ENCODE results near the gene VRTN.
"Not testable (repeated sequence)": the region's sequence is repeated elsewhere in the genome, so short reads cannot be mapped to it uniquely, and the experiment has no call there.

VRTN gene

DNA sequence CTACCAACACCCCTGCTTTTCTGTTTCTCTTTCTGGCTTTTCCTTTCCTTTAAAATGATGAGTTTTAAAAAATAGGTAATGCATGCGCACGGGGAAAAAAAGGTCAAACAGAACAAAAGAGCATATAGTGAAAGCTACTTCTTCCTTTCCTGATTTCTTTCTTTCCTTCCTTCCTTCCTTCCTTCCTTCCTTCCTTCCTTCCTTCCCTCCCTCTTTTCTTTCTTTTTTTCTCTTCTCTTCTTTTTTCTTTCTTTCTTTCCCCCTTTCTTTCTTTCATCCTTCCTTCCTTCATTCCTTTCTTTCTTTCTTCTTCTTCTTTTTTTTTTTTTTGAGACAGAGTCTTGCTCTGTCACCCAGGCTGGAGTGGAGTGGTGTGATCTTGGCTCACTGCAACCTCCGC, 42.2 kb downstream of the VRTN start:
- not testable (repeated sequence) for H3K27me3 ChIP-seq (ENCODE audit: insufficient read depth, poor library complexity, severe bottlenecking); H3K4me3 ChIP-seq (replicated peaks; ENCODE audit: insufficient read depth, low read length); H3K27ac ChIP-seq (replicated peaks); DNase-seq (ENCODE audit: low read depth in 1 of 2, low spot score in 1 of 2)

DNA sequence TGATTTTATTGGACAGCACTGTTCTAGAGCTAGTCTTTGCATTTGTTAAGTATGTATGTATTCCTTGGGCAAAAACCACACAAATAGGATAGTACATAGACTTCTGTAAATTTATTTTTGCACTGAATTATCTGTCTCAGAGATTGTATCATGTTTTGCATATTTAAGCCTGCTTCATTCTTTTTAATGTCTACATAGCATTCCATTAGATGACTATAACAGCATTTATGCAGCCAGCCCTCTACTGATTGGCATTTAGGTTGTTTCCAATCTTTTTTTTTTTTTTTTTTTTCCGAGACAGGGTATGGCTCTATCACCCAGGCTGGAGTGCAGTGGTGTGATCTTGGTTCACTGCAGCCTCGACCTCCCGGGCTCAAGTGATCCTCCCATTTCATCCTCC, 43.2 kb downstream of the VRTN start:
- DNase-seq (ENCODE audit: low read depth in 1 of 2, low spot score in 1 of 2) = no peak
- TF ChIP-seq, protein P1, sequence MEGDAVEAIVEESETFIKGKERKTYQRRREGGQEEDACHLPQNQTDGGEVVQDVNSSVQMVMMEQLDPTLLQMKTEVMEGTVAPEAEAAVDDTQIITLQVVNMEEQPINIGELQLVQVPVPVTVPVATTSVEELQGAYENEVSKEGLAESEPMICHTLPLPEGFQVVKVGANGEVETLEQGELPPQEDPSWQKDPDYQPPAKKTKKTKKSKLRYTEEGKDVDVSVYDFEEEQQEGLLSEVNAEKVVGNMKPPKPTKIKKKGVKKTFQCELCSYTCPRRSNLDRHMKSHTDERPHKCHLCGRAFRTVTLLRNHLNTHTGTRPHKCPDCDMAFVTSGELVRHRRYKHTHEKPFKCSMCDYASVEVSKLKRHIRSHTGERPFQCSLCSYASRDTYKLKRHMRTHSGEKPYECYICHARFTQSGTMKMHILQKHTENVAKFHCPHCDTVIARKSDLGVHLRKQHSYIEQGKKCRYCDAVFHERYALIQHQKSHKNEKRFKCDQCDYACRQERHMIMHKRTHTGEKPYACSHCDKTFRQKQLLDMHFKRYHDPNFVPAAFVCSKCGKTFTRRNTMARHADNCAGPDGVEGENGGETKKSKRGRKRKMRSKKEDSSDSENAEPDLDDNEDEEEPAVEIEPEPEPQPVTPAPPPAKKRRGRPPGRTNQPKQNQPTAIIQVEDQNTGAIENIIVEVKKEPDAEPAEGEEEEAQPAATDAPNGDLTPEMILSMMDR (IDR thresholded peaks at IDR 0.05; ENCODE audit: insufficient read depth, low read length) = no peak
- TF ChIP-seq SPI1 (IDR thresholded peaks at IDR 0.05; ENCODE audit: borderline replicate concordance, low read depth) (no peak), POLR2AphosphoS5 (IDR thresholded peaks at IDR 0.05; ENCODE audit: low read depth) (no peak), GABPA (IDR thresholded peaks at IDR 0.05; ENCODE audit: low read depth) (no peak)
- TF ChIP-seq, protein P2, sequence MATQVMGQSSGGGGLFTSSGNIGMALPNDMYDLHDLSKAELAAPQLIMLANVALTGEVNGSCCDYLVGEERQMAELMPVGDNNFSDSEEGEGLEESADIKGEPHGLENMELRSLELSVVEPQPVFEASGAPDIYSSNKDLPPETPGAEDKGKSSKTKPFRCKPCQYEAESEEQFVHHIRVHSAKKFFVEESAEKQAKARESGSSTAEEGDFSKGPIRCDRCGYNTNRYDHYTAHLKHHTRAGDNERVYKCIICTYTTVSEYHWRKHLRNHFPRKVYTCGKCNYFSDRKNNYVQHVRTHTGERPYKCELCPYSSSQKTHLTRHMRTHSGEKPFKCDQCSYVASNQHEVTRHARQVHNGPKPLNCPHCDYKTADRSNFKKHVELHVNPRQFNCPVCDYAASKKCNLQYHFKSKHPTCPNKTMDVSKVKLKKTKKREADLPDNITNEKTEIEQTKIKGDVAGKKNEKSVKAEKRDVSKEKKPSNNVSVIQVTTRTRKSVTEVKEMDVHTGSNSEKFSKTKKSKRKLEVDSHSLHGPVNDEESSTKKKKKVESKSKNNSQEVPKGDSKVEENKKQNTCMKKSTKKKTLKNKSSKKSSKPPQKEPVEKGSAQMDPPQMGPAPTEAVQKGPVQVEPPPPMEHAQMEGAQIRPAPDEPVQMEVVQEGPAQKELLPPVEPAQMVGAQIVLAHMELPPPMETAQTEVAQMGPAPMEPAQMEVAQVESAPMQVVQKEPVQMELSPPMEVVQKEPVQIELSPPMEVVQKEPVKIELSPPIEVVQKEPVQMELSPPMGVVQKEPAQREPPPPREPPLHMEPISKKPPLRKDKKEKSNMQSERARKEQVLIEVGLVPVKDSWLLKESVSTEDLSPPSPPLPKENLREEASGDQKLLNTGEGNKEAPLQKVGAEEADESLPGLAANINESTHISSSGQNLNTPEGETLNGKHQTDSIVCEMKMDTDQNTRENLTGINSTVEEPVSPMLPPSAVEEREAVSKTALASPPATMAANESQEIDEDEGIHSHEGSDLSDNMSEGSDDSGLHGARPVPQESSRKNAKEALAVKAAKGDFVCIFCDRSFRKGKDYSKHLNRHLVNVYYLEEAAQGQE (IDR thresholded peaks at IDR 0.05; ENCODE audit: insufficient replicate concordance, low read depth) = no peak
- Histone ChIP-seq H3K4me3 (replicated peaks; ENCODE audit: insufficient read depth, low read length) (no peak overlapping the region), H3K27me3 (ENCODE audit: insufficient read depth, poor library complexity, severe bottlenecking) (no peaks in the 10 kb centered on the region), H3K27ac (replicated peaks) (no peak overlapping the region)

DNA sequence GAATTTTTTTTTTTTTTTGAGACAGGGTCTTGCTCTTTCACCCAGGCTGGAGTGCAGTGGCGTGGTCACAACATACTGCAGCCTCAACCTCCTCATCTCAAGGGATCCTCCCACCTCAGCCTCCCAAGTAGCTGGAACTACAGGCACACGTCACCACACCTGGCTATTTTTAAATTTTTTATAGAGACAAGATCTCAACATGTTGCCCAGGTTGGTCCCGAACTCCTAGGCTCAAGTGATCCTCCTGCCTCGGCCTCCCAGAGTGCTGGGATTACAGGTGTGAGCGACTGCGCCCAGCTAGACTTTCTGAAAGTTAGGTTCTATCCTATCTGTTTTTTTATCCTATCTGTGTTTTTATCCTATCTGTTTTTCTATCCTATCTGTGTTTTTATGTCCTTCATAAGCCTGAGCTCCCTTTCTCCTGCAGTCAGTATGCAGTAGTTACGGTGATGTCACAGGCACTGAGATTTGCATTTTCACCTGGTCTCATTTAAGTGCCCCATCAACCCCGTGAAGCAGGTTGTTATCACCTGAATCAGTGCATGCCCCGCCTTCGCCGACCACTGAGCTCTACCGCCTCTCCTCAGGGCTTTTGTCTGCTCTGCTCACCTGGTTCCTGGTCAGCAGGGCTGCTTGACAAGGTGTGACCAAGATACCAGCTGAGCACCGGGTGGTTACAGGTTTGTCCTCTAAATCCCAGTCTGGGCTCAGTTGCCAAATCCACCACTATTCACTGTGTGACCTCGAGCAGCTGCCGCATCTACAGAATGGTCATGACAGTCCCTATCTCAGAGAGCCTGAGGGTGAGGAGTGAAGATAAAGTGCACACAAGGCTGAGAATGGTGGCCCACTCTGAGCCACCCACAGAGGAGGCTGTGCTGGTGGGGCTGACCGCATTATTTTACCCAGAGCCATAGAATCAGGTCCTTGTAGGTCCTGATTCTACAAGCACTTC, 44.6 kb downstream of the VRTN start:
- no peak for DNase-seq (ENCODE audit: low read depth in 1 of 2, low spot score in 1 of 2)
- TF ChIP-seq POLR2AphosphoS5 (IDR thresholded peaks at IDR 0.05; ENCODE audit: low read depth) = no peak
- TF ChIP-seq GABPA (IDR thresholded peaks at IDR 0.05; ENCODE audit: low read depth) = no peak
- TF ChIP-seq, protein P2 (IDR thresholded peaks at IDR 0.05; ENCODE audit: insufficient replicate concordance, low read depth) = no peak
- no peak for TF ChIP-seq SPI1 (IDR thresholded peaks at IDR 0.05; ENCODE audit: borderline replicate concordance, low read depth)
- TF ChIP-seq, protein P1 (IDR thresholded peaks at IDR 0.05; ENCODE audit: insufficient read depth, low read length) = no peak
- H3K4me3 ChIP-seq (replicated peaks; ENCODE audit: insufficient read depth, low read length) = no peak overlapping the region
- no peak overlapping the region for H3K27ac ChIP-seq (replicated peaks)
- H3K27me3 ChIP-seq (ENCODE audit: insufficient read depth, poor library complexity, severe bottlenecking) = no peaks in the 10 kb centered on the region

DNA sequence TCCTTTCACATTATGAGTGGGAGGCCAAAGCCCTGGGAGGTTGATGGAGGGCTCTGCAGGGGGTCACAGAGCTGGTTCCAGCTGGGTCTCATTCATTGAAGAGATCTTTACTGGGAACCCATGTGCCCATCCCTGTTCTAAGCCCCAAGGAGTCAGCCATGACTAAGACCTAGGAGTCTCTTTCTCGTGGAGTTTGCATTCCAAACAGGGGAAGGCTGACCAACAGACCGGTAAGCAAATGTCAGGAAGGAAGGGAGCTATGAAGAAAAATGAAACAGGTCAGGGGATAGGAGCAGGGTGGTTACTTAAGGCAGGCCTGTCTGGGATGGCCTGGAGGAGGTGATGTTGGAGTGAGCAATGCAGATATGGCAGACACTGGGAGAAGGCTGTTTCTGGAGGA, 46.3 kb downstream of the VRTN start:
- no peak for DNase-seq (ENCODE audit: low read depth in 1 of 2, low spot score in 1 of 2)
- H3K27ac ChIP-seq (replicated peaks) = no peak overlapping the region

More for the DNA sequence above, 46.3 kb downstream of the VRTN start:
- no peak overlapping the region for H3K4me3 ChIP-seq (replicated peaks; ENCODE audit: insufficient read depth, low read length)
- no peaks in the 10 kb centered on the region for H3K27me3 ChIP-seq (ENCODE audit: insufficient read depth, poor library complexity, severe bottlenecking)
- TF ChIP-seq, protein P2 (IDR thresholded peaks at IDR 0.05; ENCODE audit: insufficient replicate concordance, low read depth) = no peak
- TF ChIP-seq, protein P1 (IDR thresholded peaks at IDR 0.05; ENCODE audit: insufficient read depth, low read length) = no peak
- TF ChIP-seq GABPA (IDR thresholded peaks at IDR 0.05; ENCODE audit: low read depth) (no peak), SPI1 (IDR thresholded peaks at IDR 0.05; ENCODE audit: borderline replicate concordance, low read depth) (no peak), POLR2AphosphoS5 (IDR thresholded peaks at IDR 0.05; ENCODE audit: low read depth) (no peak)

All from HL-60 (cell line).